HG02973 (cell line): Measurements from ENCODE around the gene INSC.

ENCODE experiments used
- ATAC-seq: cut with Tn5 transposase; IDR thresholded peaks from one replicate; pipeline ENCODE4 v1.9.1; 2021; ENCODE audit warnings: moderate library complexity; ENCODE audit not compliant: unreplicated experiment

The INSC gene

DNA sequence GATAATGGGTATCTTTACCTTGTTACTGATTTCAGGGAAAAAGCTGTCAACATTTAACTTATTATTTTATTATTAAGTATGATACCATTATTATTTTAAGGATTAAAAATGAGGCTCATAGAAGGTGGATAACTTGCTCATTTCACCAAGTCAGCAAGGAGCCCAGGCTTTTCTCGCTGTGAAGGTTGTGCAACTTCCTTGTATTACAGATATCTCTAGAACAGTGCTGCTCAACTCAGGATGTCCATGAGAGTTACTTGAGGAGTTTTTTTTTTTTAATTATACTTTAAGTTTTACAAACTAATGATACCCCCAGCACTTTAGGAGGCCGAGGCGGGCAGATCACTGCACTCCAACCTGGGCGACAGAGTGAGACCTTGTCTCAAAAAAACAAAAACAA, 98.2 kb downstream of the INSC start:
- no peak for ATAC-seq

DNA sequence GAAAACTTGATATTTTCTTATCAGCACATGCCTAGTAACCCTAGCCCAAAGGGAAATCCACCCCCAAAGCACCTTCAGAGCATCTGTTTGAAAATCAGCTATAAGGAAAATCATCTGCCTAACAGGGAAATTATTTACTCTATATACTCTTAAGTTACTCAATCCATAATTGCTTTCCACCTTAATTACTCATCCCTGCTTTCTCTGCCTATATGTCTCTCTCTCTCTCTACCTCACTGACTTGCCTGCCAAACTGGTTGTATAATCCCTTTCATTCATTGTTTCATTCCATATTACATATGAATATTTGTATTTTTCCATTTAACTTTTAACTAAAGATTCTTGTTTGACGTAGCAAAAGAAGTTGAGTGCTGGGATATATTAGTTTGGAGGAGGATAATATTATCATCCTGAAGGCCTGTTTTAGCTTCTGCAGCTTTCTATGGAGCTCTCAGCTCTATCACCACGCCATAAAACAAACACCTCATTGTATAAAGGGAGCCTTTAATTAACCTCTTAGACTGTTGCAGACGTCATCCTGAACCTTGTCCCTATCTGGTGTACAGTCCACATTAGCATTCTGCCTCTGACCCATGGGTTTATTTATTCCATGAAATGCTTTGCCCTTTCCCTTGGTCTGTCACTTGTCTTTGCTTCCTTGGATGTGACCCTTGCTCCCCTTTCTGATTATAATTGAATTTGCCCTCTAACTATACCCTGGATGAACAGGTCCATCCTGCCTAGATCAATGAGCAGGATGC, 98.9 kb downstream of the INSC start:
- ATAC-seq: no peak

GRCh38 chr11:15215005-15215404, 100.3 kb downstream of the INSC start:
- ATAC-seq: no peak

DNA sequence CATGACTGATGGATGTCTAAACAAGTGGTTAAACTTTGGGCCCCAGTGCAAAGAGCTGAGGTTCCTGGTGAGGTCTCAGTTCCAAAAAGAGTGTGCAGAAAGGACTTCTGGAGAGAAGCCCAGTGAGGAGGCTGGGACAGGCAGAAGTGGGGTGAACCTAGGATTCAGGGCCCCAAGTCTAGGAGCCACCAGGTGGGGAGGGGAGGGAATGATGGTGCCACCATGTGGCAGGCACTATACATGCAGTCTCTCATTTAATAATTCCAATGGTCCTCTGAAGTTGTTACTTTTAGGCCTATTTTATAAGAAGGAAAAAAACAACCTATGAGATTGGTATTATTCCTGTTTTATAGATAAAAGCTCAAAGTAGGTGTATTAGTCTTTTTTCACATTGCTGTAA, 102.0 kb downstream of the INSC start:
- ATAC-seq: no peak

GRCh38 chr11:15217416-15217815, 102.7 kb downstream of the INSC start:
- no peak for ATAC-seq

DNA sequence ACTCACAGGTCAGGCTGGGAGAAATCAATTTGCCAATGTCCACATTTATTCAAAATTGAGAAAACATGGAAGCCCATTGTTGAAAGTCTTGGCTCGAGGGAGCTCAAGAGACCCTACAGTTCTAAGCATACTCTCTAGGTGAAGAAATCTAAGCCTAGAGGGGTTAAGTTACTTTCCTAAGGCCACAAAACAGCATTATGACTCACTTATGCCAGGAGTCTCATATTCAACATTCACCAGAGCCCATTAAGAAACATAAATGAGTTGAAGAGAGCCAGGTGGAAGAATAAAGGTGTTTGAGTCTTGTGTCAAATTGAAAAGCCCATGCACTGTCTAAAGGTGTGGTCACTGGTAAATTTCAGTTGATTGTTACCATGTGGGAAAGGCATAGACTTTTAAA, 108.1 kb downstream of the INSC start:
- ATAC-seq: no peak

DNA sequence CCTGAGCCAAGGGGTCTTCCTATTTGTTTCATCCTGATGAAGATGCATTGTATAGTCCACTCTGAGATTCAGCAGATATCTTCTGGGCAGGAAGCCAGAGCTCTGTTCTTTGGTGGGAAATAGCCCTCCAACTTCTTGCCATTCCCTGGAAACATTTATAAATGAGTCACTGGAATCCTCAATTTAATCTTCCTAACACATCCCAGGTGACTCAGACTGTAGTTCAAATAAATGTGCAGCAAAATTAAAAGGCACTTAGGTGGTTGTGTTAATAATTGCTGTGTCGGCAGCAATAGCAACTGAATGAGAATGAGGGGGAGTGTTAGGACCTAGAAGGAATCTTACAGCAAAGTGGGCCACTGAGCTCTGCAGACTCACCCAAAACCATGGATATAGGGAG, 108.6 kb downstream of the INSC start:
- ATAC-seq: no peak

DNA sequence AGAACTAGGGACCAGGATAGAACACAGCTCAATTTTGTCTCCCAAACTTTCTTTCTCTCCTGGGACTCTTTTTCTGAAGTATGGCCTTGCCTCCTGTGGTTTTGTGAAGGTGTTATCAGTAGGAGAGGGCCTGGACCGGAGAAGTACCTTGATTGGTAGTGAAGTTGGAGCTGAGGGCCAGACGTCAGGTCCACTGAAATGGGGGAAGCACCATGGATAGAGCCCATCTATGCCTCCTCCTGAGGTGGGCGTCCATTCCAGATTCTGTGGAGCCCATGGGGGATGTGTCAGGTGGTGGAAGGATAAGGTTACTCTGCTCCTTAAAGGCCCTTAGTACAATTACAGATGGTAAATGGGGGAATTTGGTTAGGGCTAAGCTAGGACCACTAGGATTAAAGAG, 109.7 kb downstream of the INSC start:
- no peak for ATAC-seq

DNA sequence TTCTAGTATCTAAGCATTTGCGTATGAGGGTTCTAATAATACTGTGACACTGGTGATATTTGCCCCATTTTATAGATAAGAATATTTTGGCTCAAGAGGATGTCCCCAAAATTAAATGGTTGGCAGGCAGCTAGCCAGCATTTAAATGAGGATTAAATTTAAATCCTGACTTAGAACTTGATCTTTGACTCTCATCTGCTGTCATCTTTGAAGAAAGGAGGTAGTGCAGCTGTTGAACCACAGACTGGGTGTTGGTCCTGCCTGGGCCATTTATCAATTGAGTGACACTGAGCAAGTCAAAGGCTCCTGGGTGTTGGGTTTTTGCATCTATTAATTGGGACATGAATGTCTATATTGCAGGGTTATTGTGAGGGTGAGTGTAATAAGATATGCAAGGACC, 112.3 kb downstream of the INSC start:
- ATAC-seq: no peak

GRCh38 chr11:15228331-15228849, 113.7 kb downstream of the INSC start:
- ATAC-seq: no peak

DNA sequence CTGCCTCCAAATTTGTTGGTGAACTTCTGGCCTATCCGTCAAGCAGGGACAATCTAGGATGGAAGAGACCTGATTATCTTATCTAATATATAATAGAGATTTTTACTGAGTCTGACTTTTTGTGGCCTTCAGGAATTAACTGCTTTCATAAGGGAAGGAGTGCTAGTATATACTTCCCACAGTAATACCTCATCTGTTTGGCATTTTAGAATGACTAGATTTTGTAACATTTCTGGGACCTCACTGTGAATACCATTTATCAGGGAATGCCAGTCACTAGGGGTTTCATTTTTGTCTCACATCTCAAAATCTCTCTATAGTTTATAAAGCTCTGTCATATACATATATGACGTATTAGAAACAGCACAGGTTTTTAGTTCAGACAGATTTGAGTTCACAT, 114.3 kb downstream of the INSC start:
- no peak for ATAC-seq

- no peak for ATAC-seq
Observed at GRCh38 chr11:15232496-15232895, 117.8 kb downstream of the INSC start.

GRCh38 chr11:15233371-15234165, 118.8 kb downstream of the INSC start:
- no peak for ATAC-seq

- ATAC-seq: no peak
Observed at GRCh38 chr11:15234796-15235195, 120.1 kb downstream of the INSC start.

DNA sequence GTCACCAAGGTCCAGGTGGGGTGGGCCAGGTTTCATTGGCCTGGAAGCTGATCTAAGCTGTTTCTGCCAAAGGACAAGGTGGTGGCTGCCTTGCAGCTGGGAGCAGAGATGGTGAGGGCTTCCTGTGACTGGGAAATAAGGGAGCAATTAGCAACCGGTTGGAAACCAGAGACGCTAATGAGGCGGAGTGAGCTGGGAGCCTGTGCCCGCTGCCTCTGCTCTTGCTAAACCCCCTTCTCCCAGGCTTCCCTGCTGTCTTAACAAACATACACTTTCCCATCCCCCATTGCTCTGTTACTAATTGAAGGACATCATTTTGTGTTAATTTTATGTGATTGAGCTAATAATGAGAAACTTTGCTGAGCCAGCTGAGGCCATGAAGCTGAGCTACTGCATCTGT, 121.8 kb downstream of the INSC start:
- no peak for ATAC-seq

- ATAC-seq: no peak
Observed at GRCh38 chr11:15238856-15239255, 124.1 kb downstream of the INSC start.

GRCh38 chr11:15248749-15249148, 134.0 kb downstream of the INSC start:
- no peak for ATAC-seq

- ATAC-seq: no peak
Observed at GRCh38 chr11:15258433-15259165, 143.9 kb downstream of the INSC start.

DNA sequence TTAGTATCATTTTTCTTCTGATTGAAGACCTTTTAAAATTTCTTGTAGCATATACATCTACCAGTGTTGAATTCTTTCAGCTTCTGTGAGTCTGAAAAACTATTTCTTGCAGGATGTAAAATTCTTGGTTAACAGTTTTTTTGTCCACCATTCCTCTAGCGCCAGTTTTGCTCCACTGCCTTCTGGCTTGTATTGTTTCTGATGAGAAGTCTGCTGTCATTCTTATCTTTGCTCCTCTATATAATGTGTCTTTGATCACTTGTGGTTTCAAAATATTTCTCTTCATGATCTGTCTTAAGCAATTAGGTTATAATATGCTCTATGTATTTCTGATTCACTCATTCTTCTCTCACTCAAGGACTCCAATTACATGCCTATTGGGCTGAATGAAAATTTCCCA, 152.3 kb downstream of the INSC start:
- no peak for ATAC-seq

GRCh38 chr11:15268598-15268997, 153.9 kb downstream of the INSC start:
- no peak for ATAC-seq

GRCh38 chr11:15275141-15275540, 160.4 kb downstream of the INSC start:
- ATAC-seq: no peak

DNA sequence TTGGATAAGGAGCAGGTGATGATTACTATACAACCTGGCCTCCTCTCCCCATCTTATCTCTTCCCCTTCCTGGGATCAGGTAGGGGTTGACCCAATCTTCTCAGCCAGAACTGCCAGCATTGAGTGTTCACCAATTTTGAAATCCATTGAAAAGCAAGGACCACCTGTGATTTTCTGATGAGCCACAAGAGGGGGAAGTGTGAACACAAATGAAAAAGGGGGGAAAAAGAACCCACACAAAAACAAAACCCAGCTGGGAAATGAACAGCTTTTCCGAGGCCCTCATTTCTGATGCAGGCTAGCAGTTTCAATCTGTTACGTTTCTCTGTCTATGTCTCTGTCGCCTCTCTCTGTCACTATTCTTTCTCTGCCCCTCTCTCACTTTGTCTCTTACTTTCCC, 161.9 kb downstream of the INSC start:
- no peak for ATAC-seq
